Natural killer cell treated with Interleukin-12 subunit alpha and Interleukin-12 subunit beta and Interleukin-15 and Interleukin-18, amount 100 ng/mL, for 72 hours (primary cell): ENCODE data around the gene SLC35F3. TPM values are rescaled to one million over a fixed set of nuclear protein-coding genes. Genes with fewer than 3 reads are reported as not detected.

Experiments
- ATAC-seq, 2 donors: fragments of 150-1000 bp; cut with Tn5 transposase in 1 of 2; sonication (Bioruptor Pico), chemical (Tn5 transposase) in 1 of 2; 2 replicates each; pipeline ENCODE4 v1.10.0; 2021
- DNase-seq: peaks from one replicate; pipeline ENCODE4 v3.0.0; 2022; ENCODE audit warnings: low spot score
- H3K27ac Mint-ChIP-seq, 2 donors: 1 replicate in 1 of 2; 2 replicates in 1 of 2; pipeline ENCODE4 v1.8.0; 2022; ENCODE audit warnings: mixed read lengths in 2 of 2, mild to moderate bottlenecking in 1 of 2, moderate library complexity in 1 of 2
- H3K27me3 Mint-ChIP-seq, 2 donors: 1 replicate in 1 of 2; 2 replicates in 1 of 2; pipeline ENCODE4 v1.8.0; 2022; ENCODE audit warnings: mixed read lengths in 2 of 2
- H3K36me3 Mint-ChIP-seq: one replicate; pipeline ENCODE4 v1.8.0; 2022; ENCODE audit warnings: mixed read lengths
- H3K4me1 Mint-ChIP-seq, 2 donors: 1 replicate in 1 of 2; 2 replicates in 1 of 2; pipeline ENCODE4 v1.8.0; 2022; ENCODE audit warnings: low read depth in 2 of 2, mixed read lengths in 2 of 2, mild to moderate bottlenecking in 1 of 2
- H3K4me3 Mint-ChIP-seq: one replicate; pipeline ENCODE4 v1.8.0; 2022; ENCODE audit warnings: mixed read lengths
- H3K9me3 Mint-ChIP-seq: 2 replicates; pipeline ENCODE4 v1.8.0; 2022; ENCODE audit warnings: mixed read lengths
- total RNA-seq, 2 donors: library from RNA; stranded (reverse); gene quantifications; one replicate each; pipeline ENCODE4 v1.2.3, GENCODE V29; 2022

SLC35F3 gene
- total RNA-seq, 2 donors from 2014 or later = 0.14 to 0.56 TPM

DNA sequence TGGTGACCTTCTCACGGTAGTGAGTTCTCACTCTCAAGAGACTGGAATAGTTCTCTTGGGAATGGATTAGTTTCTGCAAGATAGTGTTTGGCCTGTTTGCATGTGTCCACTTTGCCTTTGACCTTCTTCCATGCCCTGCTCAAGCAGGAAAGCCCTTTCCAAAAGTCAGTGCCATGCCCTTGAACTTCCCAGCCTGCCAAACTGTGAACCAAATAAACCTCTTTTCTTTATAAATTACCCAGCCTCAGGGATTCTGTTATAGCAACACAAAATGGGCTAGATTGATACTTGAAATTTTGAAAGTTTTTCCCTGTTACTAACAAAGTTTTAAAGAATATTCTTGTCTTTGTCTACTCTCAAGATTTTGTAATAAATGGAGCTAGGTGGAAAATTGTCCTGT is 139.6 kb downstream of the SLC35F3 start:
- DNase-seq (no peak), ATAC-seq (no peak)
- Mint-ChIP-seq H3K9me3 (no peaks in the 10 kb centered on the region), H3K36me3 (no peaks in the 10 kb centered on the region), H3K4me1 (no peaks in the 10 kb centered on the region), H3K27me3 (peaks cover 2 to 10% of the 10 kb centered on the region in 2 donors), H3K27ac (no peak overlapping the region), H3K4me3 (no peak overlapping the region)

DNA sequence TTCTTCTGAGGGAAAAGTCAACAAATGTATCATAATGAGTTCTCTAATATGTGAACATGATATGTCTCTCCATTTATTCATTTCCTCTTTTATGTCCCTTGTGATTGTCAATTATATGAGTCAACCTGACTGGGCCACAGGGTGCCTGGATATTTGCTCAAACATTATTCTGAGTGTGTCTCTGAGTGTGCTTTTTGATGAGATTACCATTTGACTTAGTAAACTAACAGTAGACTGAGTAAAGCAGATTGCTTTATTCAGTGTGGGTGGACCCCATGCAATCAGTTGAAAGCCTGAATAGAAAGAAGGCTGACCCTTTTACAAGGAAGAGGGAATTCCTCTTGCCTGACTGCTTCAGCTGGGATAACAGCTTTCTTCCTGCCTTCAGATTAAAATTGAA is 142.6 kb downstream of the SLC35F3 start:
- no peak for ATAC-seq
- Mint-ChIP-seq H3K4me3 (no peak overlapping the region), H3K9me3 (no peaks in the 10 kb centered on the region), H3K27me3 (peaks cover 2 to 10% of the 10 kb centered on the region in 2 donors), H3K27ac (no peak overlapping the region), H3K4me1 (no peaks in the 10 kb centered on the region), H3K36me3 (no peaks in the 10 kb centered on the region)
- DNase-seq = no peak

DNA sequence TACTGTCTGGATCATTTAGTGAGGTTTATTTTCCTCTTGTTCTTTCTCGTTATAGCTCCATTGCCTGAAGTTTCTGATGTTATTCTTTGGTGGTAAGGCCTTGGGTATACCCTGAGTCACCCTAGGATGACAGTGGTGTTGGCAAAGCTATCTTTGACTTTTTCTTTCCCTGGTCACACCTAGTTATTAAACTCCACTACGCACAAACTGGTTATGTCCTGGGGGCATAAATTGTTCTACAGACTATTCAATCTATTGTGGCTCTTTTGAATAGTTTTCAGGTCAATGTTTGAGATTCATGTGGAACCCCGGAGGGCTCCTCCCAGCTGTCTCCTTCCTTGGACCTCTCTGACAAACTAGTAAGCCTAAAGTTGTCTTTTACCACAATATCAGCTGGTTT is 157.7 kb downstream of the SLC35F3 start:
- H3K27ac Mint-ChIP-seq = no peak overlapping the region
- H3K4me1 Mint-ChIP-seq = no peaks in the 10 kb centered on the region
- no peaks in the 10 kb centered on the region for H3K9me3 Mint-ChIP-seq
- ATAC-seq = no peak
- H3K27me3 Mint-ChIP-seq = peaks cover 6 to 9% of the 10 kb centered on the region in 2 donors
- no peak overlapping the region for H3K4me3 Mint-ChIP-seq
- H3K36me3 Mint-ChIP-seq = peaks cover 4% of the 10 kb centered on the region
- no peak for DNase-seq

DNA sequence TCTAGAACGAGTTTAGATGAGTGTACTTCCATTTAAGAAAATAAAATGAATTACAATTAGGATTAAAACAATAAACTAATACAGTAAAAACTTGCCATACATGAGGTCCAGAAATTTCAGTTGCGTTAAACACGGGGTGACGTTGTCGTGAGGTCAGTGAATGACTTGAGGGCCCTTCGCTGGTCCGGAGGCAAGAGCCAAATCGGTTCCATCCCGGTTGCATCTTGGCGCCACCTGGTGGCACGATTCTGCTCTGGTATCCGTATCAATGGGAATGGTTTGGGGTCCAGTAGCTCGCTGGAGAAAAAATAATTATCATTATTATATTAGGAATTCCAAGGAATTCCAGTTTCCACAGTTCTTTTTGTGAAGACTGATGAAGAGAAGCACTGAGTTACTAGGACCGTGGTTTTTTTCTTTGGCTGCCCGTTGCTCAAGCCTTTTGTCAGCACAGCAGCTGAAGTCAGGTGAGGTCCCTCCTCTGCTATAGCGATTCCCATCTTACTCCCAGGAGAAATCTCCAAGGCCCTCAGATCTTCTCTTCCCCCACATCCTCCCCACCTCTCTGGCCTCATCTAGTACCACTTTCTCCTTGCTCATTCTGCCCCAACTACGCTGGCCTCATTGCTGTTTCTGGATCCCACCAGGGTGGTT is 161.4 kb downstream of the SLC35F3 start:
- DNase-seq (peak; percentile 68), ATAC-seq (no peak)
- Mint-ChIP-seq H3K27ac (no peak overlapping the region), H3K4me1 (no peaks in the 10 kb centered on the region), H3K4me3 (no peak overlapping the region), H3K36me3 (peaks cover 4% of the 10 kb centered on the region), H3K9me3 (no peaks in the 10 kb centered on the region), H3K27me3 (peaks cover 3 to 9% of the 10 kb centered on the region in 2 donors)

DNA sequence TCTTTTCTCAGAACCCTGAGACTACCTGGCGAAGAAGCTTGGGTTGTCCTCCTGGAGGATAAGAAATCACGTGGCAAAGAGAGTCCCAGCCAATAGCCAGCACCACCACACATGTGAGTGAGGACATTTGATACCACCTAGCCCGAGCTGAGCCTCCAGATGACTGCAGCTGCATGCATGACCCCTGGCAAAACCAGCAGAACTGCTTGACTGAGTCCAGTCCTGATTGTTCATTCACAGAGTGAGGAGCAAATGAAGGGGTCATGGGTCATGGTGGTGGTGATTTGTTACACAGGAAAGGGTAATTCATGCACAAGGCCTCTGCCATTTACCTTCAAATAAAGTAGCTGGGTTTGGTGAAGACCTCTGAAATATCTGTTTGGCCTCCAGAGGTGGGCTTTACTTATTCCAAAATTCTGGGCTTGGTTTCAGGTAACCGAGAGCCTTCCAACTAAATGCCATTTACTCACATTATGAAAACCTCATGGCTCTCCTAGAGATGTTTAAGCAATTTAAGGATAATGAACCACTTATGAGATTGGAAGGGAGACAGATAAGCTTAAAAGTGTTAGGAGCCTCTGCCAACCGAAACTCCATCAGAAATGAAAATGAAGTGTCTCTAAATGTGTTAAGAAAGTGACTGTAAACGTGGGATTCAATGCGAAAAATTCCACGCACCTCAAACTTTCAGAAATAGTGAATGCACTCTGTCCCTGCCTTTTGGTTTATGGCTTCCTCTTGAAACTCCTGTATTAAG is 163.3 kb downstream of the SLC35F3 start:
- no peak for ATAC-seq

DNA sequence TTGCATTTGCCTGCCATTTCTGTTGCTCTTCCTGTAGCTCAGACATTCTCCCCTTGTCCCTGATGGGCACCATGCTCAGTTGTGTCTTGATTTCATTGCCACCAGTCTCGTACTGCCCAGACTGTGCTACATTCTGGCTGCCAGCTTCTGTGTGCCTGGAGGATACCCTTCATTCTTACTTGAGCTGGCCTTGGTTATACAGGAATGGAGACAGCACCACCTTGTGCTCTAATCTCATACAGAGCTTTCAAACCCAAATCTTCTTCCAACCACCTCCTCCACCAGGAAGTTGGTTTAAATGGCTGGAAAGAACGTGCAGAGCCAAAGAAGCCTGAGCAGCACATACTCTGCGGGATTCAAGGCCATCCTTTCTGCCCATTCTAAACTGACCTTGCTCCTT is 165.3 kb downstream of the SLC35F3 start:
- no peak overlapping the region for H3K4me3 Mint-ChIP-seq
- H3K36me3 Mint-ChIP-seq = no peaks in the 10 kb centered on the region
- H3K27ac Mint-ChIP-seq = no peak overlapping the region

More for the DNA sequence above, 163.3 kb downstream of the SLC35F3 start:
- DNase-seq = no peak
- no peaks in the 10 kb centered on the region for H3K36me3 Mint-ChIP-seq
- no peaks in the 10 kb centered on the region for H3K9me3 Mint-ChIP-seq
- no peak overlapping the region for H3K27ac Mint-ChIP-seq
- no peak overlapping the region for H3K4me3 Mint-ChIP-seq
- peaks cover 0 to 9% of the 10 kb centered on the region in 2 donors for H3K27me3 Mint-ChIP-seq
- no peaks in the 10 kb centered on the region for H3K4me1 Mint-ChIP-seq

DNA sequence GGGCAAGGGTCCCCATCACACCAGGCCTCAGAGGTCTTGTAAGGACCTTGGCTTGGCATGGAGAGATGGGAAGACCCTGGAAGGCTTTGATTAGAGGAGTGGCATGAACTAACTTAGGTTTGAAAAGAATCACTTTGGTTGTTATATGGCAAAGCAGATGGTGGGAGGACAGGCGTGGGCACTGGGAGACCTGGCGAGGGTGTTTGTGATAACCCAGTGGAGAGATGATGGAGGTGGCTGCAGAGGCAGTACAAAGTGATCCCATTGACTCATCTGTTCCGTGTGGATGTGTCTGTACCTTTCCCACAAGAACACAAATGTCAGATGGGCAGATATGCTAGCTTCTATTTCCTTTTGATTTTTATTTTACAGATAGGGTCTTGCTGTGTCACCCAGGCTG is 168.3 kb downstream of the SLC35F3 start:
- Mint-ChIP-seq H3K9me3 (peaks cover 9% of the 10 kb centered on the region), H3K4me1 (no peaks in the 10 kb centered on the region), H3K4me3 (no peak overlapping the region), H3K36me3 (no peaks in the 10 kb centered on the region), H3K27ac (no peak overlapping the region), H3K27me3 (peaks cover 11 to 14% of the 10 kb centered on the region in 2 donors)
- ATAC-seq (no peak), DNase-seq (no peak)

More for the DNA sequence above, 165.3 kb downstream of the SLC35F3 start:
- H3K9me3 Mint-ChIP-seq = peaks cover 9% of the 10 kb centered on the region
- no peak for ATAC-seq
- no peaks in the 10 kb centered on the region for H3K4me1 Mint-ChIP-seq
- H3K27me3 Mint-ChIP-seq = peaks cover 7 to 18% of the 10 kb centered on the region in 2 donors
- DNase-seq = no peak

DNA sequence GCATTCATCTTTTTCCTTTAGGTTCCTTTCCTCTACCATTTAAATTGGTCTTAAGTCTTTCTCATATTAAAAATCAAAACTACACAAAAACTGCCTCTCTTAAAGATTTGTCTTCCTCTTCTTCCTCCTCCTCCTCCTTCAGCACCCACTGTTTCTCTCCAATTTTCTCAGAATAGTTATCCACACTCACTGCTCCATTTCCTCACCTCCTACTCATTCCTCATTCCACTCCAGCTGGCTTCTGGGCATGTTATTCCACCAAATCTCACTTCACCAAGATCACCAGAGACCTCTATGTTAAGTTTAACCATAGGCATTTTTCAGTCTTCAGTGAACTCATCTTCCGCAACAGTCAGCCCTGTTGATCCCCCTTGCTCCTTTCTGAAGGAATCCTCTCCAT is 173.7 kb downstream of the SLC35F3 start:
- H3K9me3 Mint-ChIP-seq = peaks cover 9% of the 10 kb centered on the region
- ATAC-seq (no peak), DNase-seq (no peak)
- H3K4me3 Mint-ChIP-seq = no peak overlapping the region
- peaks cover 22 to 35% of the 10 kb centered on the region in 2 donors for H3K27me3 Mint-ChIP-seq
- no peaks in the 10 kb centered on the region for H3K4me1 Mint-ChIP-seq
- H3K36me3 Mint-ChIP-seq = no peaks in the 10 kb centered on the region
- H3K27ac Mint-ChIP-seq = no peak overlapping the region

DNA sequence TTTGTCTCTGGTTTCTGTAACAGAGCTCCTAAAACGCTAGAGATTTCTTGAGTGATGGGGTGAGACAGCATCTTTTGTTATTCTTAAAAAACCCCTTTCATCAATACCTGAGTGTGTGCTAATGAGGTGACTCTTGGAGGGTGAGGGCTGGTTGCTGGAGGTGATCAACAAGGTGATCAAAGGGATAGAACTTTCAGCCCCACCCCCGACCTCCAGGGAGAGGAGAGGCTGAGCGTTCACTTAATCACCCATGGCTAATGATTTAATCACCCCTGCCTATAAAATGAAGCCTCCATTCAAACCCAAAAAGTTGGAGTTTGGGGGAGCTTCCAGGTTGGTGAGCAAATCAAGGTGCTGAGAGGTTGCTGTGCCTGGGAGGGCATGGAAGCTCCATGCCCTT is 175.4 kb downstream of the SLC35F3 start:
- no peak for DNase-seq
- no peak overlapping the region for H3K4me3 Mint-ChIP-seq
- no peaks in the 10 kb centered on the region for H3K36me3 Mint-ChIP-seq
- peaks cover 17 to 24% of the 10 kb centered on the region in 2 donors for H3K27me3 Mint-ChIP-seq
- no peak for ATAC-seq
- no peaks in the 10 kb centered on the region for H3K4me1 Mint-ChIP-seq
- H3K9me3 Mint-ChIP-seq = no peaks in the 10 kb centered on the region
- H3K27ac Mint-ChIP-seq = no peak overlapping the region

DNA sequence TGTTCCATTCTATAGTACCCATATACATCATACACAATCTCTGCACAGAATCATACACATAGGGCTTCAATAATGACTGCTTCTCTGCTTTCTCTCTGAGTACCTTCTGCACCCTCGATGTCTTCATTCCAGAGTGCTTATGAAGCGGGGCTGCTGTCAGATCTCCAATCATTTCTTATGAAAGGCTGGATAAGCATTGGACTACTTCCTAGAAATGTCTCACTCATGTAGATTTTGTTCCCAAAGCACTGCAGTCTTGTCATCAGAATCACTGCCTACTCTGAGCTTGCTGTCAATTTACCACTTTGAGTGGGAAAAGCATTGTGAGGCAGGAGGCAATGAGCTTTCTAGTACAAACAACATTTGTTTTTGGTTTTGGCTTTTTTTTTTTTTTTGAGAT is 179.0 kb downstream of the SLC35F3 start:
- Mint-ChIP-seq H3K4me3 (no peak overlapping the region), H3K27ac (no peak overlapping the region), H3K27me3 (peaks cover 18 to 39% of the 10 kb centered on the region in 2 donors), H3K9me3 (no peaks in the 10 kb centered on the region), H3K36me3 (no peaks in the 10 kb centered on the region), H3K4me1 (no peaks in the 10 kb centered on the region)
- no peak for DNase-seq
- ATAC-seq = no peak

DNA sequence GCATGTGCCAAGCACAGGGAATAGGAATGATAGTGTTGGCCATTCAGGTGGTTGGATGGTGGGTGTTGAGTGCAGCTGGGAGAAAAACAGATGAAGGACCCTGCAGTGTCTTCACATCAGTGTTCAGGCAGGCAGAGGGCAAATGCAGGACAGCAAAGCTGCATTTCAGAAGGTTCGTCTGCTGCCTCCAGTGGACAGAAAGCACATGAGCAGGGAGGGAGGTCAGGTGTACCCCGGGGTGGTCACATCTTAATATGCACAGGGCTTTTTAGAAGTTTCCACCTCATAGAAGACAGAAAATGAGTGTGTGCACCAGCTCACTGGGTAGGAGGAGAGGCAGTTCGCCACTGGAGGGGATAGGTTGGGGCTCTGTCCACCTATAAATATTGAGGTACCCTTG is 184.9 kb downstream of the SLC35F3 start:
- H3K36me3 Mint-ChIP-seq = no peaks in the 10 kb centered on the region
- no peak overlapping the region for H3K4me3 Mint-ChIP-seq
- peaks cover 20 to 49% of the 10 kb centered on the region in 2 donors for H3K27me3 Mint-ChIP-seq
- no peak for DNase-seq
- H3K27ac Mint-ChIP-seq = no peak overlapping the region
- no peaks in the 10 kb centered on the region for H3K9me3 Mint-ChIP-seq
- no peak for ATAC-seq
- H3K4me1 Mint-ChIP-seq = no peaks in the 10 kb centered on the region

DNA sequence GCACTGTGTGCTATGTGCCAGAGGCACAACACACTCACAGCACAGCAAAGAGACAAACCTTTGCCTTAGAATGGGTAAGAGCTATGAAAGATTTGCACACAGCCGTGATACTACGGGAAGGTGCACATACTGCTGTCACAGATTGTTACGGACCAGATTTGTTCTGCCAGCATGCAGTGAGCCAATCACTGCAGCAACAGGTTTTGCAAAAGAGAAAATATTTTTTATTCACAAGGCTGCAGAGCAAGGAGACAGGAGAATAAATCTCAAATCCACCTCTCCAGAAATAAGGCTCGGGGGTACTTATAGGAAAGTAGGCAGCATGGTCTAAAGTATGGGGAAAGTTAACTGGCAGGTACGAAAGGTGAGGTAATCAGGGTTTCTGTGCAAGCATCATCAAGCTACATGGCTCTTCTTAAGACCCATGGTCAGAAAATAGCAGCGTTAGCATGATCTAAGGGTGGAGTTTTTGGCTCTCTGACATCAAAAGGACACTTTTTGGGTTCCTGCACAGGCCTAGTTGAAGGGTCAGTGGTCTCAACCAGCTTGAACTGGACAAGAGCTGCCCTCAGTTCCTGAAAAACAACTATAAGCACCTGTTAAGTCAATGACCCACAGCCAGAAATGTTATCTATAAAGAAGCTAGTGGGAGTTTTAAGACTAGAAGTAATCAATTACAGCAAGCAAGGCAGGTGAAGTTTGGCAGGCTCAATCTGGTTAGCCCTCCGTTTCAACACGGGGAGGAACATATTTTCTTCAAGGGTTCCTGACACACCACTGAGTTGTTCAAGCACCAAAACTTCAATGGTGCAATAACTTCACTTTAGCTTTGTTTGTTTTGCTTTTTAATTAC is 186.0 kb downstream of the SLC35F3 start:
- no peak overlapping the region for H3K27ac Mint-ChIP-seq
- H3K27me3 Mint-ChIP-seq = peaks cover 25 to 56% of the 10 kb centered on the region in 2 donors
- no peak overlapping the region for H3K4me3 Mint-ChIP-seq
- H3K9me3 Mint-ChIP-seq = no peaks in the 10 kb centered on the region
- ATAC-seq = no peak
- DNase-seq = no peak
- no peaks in the 10 kb centered on the region for H3K4me1 Mint-ChIP-seq
- no peaks in the 10 kb centered on the region for H3K36me3 Mint-ChIP-seq

DNA sequence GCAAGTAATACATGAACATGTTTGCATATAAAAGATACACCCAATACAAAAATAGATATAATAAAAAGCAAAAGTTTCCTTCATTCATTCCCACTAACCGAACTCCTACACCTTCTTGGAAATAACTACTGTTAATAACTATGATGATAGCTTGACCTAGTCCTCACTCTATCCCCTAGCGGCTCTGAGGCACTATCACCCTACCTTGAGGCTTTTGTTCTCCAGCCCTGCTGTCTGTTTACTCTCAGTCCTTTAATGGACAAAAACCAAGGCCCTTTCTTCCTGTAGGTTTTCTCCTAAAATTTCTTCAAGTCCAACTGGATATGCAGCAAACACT is 186.6 kb downstream of the SLC35F3 start:
- Mint-ChIP-seq H3K27ac (no peak overlapping the region), H3K9me3 (no peaks in the 10 kb centered on the region), H3K27me3 (peaks cover 25 to 54% of the 10 kb centered on the region in 2 donors), H3K4me3 (no peak overlapping the region), H3K4me1 (no peaks in the 10 kb centered on the region), H3K36me3 (no peaks in the 10 kb centered on the region)
- no peak for ATAC-seq
- no peak for DNase-seq

DNA sequence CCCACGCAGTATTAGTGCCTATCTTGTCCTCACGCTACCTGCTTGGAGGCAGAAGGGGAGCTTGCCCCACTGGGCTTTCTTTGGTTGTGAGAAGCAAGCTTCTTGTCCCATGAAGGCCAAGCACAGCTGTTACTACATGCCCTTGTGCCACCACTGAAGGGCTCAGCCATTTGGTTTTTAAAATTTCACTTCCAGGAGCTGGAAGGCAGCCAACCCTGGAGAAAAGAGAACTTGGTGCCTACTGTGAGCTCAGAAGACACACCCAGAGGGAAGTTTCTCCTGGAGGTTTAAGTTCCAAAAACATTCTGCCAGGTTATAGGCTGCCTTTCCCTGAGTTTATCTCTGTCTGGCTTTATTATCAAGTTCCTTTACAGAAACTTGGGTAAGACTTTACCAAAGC is 187.4 kb downstream of the SLC35F3 start:
- DNase-seq (no peak), ATAC-seq (no peak)
- Mint-ChIP-seq H3K4me3 (no peak overlapping the region), H3K27me3 (peaks cover 25 to 54% of the 10 kb centered on the region in 2 donors), H3K27ac (no peak overlapping the region), H3K9me3 (no peaks in the 10 kb centered on the region), H3K36me3 (no peaks in the 10 kb centered on the region), H3K4me1 (no peaks in the 10 kb centered on the region)
